Stomach (tissue), 9 donors: ENCODE data around the gene ABLIM2. TPM values are rescaled to one million over a fixed set of nuclear protein-coding genes. Genes with fewer than 3 reads are reported as not detected.

Source experiments
- DNase-seq, 2 donors: peaks; one replicate each; pipeline versions ENCODE4 v3.0.0 to v3.0.0-alpha.2; 2013 to 2019
- H3K27ac ChIP-seq, 5 donors: fragments of 200-600 bp in 4 of 5; sonication (generic) in 4 of 5; one replicate each; pipeline ENCODE4 v1.5.1; 2013 to 2019; ENCODE audit warnings: mild to moderate bottlenecking in 1 of 5, moderate library complexity in 1 of 5
- H3K27me3 ChIP-seq, 3 donors: fragments of 200-600 bp; sonication (generic); one replicate each; pipeline ENCODE4 v1.5.1; 2017 to 2019; ENCODE audit warnings: mixed run types in 1 of 3
- H3K36me3 ChIP-seq, 4 donors: fragments of 200-600 bp; sonication (generic); 1 replicate in 3 of 4; 2 replicates in 1 of 4; pipeline ENCODE4 v1.5.1; 2016 to 2019
- H3K4me1 ChIP-seq, 4 donors: fragments of 200-600 bp; sonication (generic); one replicate each; pipeline ENCODE4 v1.5.1; 2016 to 2019
- H3K4me3 ChIP-seq, 4 donors: fragments of 200-600 bp; sonication (generic) in 3 of 4; one replicate each; pipeline ENCODE4 v1.5.1; 2016 to 2019; ENCODE audit warnings: mild to moderate bottlenecking in 1 of 4
- H3K9me3 ChIP-seq, 4 donors: fragments of 200-600 bp; sonication (generic); one replicate each; pipeline ENCODE4 v1.5.1; 2016 to 2019
- CTCF ChIP-seq, 7 experiments: fragments of 450-650 bp in 4 of 7; fragments of 200-600 bp in 3 of 7; sonication (generic) in 3 of 7; IDR thresholded peaks; one replicate each; pipeline ENCODE4 v1.5.1; 2016 to 2019; ENCODE audit warnings: antibody characterized with exemption in 7 of 7, control low read depth in 2 of 7, mild to moderate bottlenecking in 1 of 7
- EP300 ChIP-seq: sonication (generic); formaldehyde crosslinking; IDR thresholded peaks from one replicate; pipeline ENCODE4 v1.6.1; 2017; ENCODE audit warnings: antibody characterized with exemption
- POLR2A ChIP-seq, 4 donors: fragments of 450-650 bp; IDR thresholded peaks; one replicate each; pipeline ENCODE4 v1.6.1; 2016; ENCODE audit warnings: antibody characterized with exemption in 4 of 4, control low read depth in 2 of 4, mild to moderate bottlenecking in 1 of 4, moderate library complexity in 1 of 4
- POLR2AphosphoS5 ChIP-seq, 3 donors: sonication (generic); formaldehyde crosslinking; IDR thresholded peaks; one replicate each; pipeline ENCODE4 v1.6.1; 2016; ENCODE audit warnings: antibody characterized with exemption in 3 of 3
- whole genome bisulfite sequencing, 5 donors: extraction: QIAGEN DNeasy Blood & Tissue Kit in 3 of 5; methylation state at CpG; one replicate each; pipeline versions ENCODE4 v1.1.5 to v1.1.7; 2013 to 2018; 5-methylcytosine and 5-hydroxymethylcytosine counted together
- intact Hi-C: fragments of 100-400 bp; cut with DNase I; formaldehyde crosslinking; loops from one replicate; pipeline ENCODE4 v1.15.1; 2023; ENCODE audit warnings: low total_unique reads
- polyA plus RNA-seq, 3 donors: library from polyadenylated mRNA; stranded (reverse); fragments of 200-250 nt; gene quantifications; one replicate each; pipeline ENCODE4 v1.2.3, GENCODE V29; 2013
- total RNA-seq, 5 donors: library from RNA; depleted of rRNA; stranded (reverse); fragments of >200 nt; gene quantifications; one replicate each; pipeline versions ENCODE4 v1.1.0 to v1.2.3, GENCODE V29; 2014 to 2016
- donor health status: healthy with polysubstance abuse.
- donor health status: Bipolar disorder and iron deficiency.
- donor health status: healthy.

The ABLIM2 gene
- total and polyA plus RNA-seq, 8 donors: 2.3 to 28.0 (median 5.5) TPM

- DNase-seq: no peak
- intact Hi-C loops: no loop called here
- Histone ChIP-seq H3K27ac (no peak overlapping the region), H3K9me3 (no peaks in the 10 kb centered on the region), H3K4me1 (no peaks in the 10 kb centered on the region), H3K4me3 (no peak overlapping the region), H3K27me3 (no peaks in the 10 kb centered on the region), H3K36me3 (no peaks in the 10 kb centered on the region)
- no peak for TF ChIP-seq EP300
- no peak for TF ChIP-seq POLR2AphosphoS5 (IDR thresholded peaks at IDR 0.05)
- TF ChIP-seq CTCF (IDR thresholded peaks at IDR 0.05): no peak
- 87 to 92% (median 90%) methylated on average over 18 to 29 of the region's 29 CpGs for WGBS, 5 donors
Observed at GRCh38 chr4:8127051-8127826, 31.4 kb downstream of the ABLIM2 start.

DNA sequence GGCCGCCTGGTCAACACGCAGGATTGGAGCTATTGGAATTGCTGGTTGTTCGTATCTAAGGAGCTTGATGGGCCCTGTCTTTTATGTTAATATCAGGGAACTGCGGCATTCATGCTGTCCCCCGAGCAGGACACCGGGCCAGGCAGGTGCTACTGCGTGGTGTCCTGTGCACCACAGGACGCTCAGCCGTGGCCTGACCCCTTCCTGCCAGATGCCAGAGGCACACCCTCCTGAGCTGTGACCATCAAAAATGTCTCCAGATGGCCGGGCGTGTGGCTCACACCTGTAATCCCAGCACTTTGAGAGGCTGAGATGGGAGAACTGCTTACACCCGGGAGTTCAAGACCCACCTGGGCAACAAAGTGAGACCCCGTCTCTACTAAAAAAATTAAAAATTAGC lies 32.1 kb downstream of the ABLIM2 start:
- Histone ChIP-seq H3K4me3 (no peak overlapping the region), H3K4me1 (no peaks in the 10 kb centered on the region), H3K36me3 (no peaks in the 10 kb centered on the region), H3K27me3 (no peaks in the 10 kb centered on the region), H3K27ac (no peak overlapping the region), H3K9me3 (no peaks in the 10 kb centered on the region)
- intact Hi-C loops: no loop called here
- TF ChIP-seq EP300: no peak
- no peak for TF ChIP-seq CTCF (IDR thresholded peaks at IDR 0.05)
- WGBS, 5 donors: 84 to 93% (median 90%) methylated on average over 12 to 13 of the region's 13 CpGs
- no peak for DNase-seq

DNA sequence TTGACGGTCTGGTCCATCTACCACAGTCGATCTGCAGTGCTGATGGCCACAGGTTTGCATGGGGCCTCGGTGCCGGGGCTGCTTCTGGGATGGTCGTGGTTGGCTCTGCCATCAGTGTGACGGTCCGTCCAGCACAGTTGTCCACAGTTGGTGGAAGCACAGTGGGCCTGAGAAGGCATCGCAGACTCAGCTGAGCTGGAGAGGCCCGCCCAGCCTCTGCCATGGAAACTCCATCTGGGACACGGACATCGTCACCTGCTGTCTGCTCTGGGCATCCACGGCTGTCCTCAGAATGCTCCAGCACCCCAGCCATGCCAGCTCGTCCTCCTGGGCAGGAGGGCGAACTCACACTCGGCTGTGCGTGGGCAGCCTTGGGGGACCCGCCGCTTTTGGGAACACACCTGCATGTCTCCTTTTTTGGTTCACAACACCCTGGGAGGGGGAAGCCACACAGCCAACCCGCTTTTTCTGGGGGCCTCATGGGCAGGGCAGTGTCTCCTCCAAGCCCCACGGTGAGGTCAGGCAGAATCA lies 33.0 kb downstream of the ABLIM2 start:
- H3K9me3 ChIP-seq: no peaks in the 10 kb centered on the region
- H3K27me3 ChIP-seq: no peaks in the 10 kb centered on the region
- WGBS, 5 donors: 86 to 95% (median 93%) methylated on average over 11 to 20 of the region's 20 CpGs
- intact Hi-C loops: no loop called here
- DNase-seq: no peak
- TF ChIP-seq POLR2AphosphoS5 (IDR thresholded peaks at IDR 0.05) (no peak), POLR2A (IDR thresholded peaks at IDR 0.05) (no peak), EP300 (no peak), CTCF (IDR thresholded peaks at IDR 0.05) (no peak)
- no peaks in the 10 kb centered on the region for H3K36me3 ChIP-seq
- H3K4me3 ChIP-seq: no peak overlapping the region
- no peak overlapping the region for H3K27ac ChIP-seq
- H3K4me1 ChIP-seq: no peaks in the 10 kb centered on the region

GRCh38 chr4:8123870-8124269 lies 34.7 kb downstream of the ABLIM2 start:
- Histone ChIP-seq H3K27me3 (no peaks in the 10 kb centered on the region), H3K9me3 (no peaks in the 10 kb centered on the region), H3K4me3 (no peak overlapping the region), H3K4me1 (no peaks in the 10 kb centered on the region), H3K36me3 (no peaks in the 10 kb centered on the region), H3K27ac (no peak overlapping the region)
- no peak for DNase-seq
- no peak for TF ChIP-seq CTCF (IDR thresholded peaks at IDR 0.05)
- no peak for TF ChIP-seq POLR2A (IDR thresholded peaks at IDR 0.05)
- no peak for TF ChIP-seq EP300
- TF ChIP-seq POLR2AphosphoS5 (IDR thresholded peaks at IDR 0.05): no peak
- intact Hi-C loops: no loop called here
- WGBS, 5 donors: 69 to 81% (median 77%) methylated on average over 5 of the region's 5 CpGs
